HEK293T (cell line): ENCODE measurements around the gene ACADL.

Source experiments
- CTCF ChIA-PET: fragments of 350-600 bp; formaldehyde crosslinking; extraction: SDS; loops from one replicate; lab custom pipeline; 2021; ENCODE audit warnings: antibody characterized with exemption, inconsistent platforms; lab: Yijun Ruan, JAX
- POLR2A ChIA-PET: fragments of 350-600 bp; formaldehyde crosslinking; extraction: SDS; loops from one replicate; lab custom pipeline; 2020; ENCODE audit warnings: antibody characterized with exemption, inconsistent platforms; lab: Yijun Ruan, JAX
- DNase-seq: peaks from one replicate; pipeline ENCODE4 v3.0.0; 2012; ENCODE audit warnings: mixed read lengths; ENCODE audit errors: extremely low spot score
- ARNT ChIP-seq: fragments of 450-650 bp; IDR thresholded peaks from 2 replicates; pipeline ENCODE4 v1.6.1; 2017; ENCODE audit warnings: mild to moderate bottlenecking
- BHLHE40 ChIP-seq: fragments of 450-650 bp; IDR thresholded peaks from 2 replicates; pipeline ENCODE4 v1.6.1; 2016; ENCODE audit warnings: mild to moderate bottlenecking, moderate library complexity, borderline replicate concordance
- CTBP1 ChIP-seq: fragments of 450-650 bp; IDR thresholded peaks from 2 replicates; pipeline ENCODE4 v1.6.1; 2016; ENCODE audit warnings: borderline replicate concordance
- ELF4 ChIP-seq: fragments of 450-650 bp; IDR thresholded peaks from 2 replicates; pipeline ENCODE4 v1.6.1; 2017; ENCODE audit warnings: antibody characterized with exemption
- FOXA1 ChIP-seq: fragments of 450-650 bp; IDR thresholded peaks from 2 replicates; pipeline ENCODE4 v1.6.1; 2016; ENCODE audit warnings: mild to moderate bottlenecking
- FOXK2 ChIP-seq: fragments of 450-650 bp; IDR thresholded peaks from 2 replicates; pipeline ENCODE4 v1.6.1; 2016; ENCODE audit warnings: mild to moderate bottlenecking
- FOXM1 ChIP-seq: fragments of 450-650 bp; IDR thresholded peaks from 2 replicates; pipeline ENCODE4 v1.6.1; 2017; ENCODE audit warnings: mild to moderate bottlenecking, borderline replicate concordance
- HDGF ChIP-seq: fragments of 450-650 bp; IDR thresholded peaks from 2 replicates; pipeline ENCODE4 v1.6.1; 2017; ENCODE audit warnings: antibody characterized with exemption, borderline replicate concordance
- L3MBTL2 ChIP-seq: fragments of 450-650 bp; conservative IDR thresholded peaks from 2 replicates; pipeline ENCODE4 v1.6.1; 2016; ENCODE audit warnings: mild to moderate bottlenecking
- LEF1 ChIP-seq: fragments of 450-650 bp; IDR thresholded peaks from 2 replicates; pipeline ENCODE4 v1.6.1; 2017; ENCODE audit warnings: mild to moderate bottlenecking, borderline replicate concordance
- NFRKB ChIP-seq: fragments of 450-650 bp; IDR thresholded peaks from 2 replicates; pipeline ENCODE4 v1.6.1; 2016; ENCODE audit warnings: mild to moderate bottlenecking, moderate library complexity
- PKNOX1 ChIP-seq: fragments of 450-650 bp; IDR thresholded peaks from 2 replicates; pipeline ENCODE4 v1.6.1; 2016
- SP1 ChIP-seq: fragments of 450-650 bp; IDR thresholded peaks from 2 replicates; pipeline ENCODE4 v1.6.1; 2017
- SUZ12 ChIP-seq: fragments of 450-650 bp; IDR thresholded peaks from 2 replicates; pipeline ENCODE4 v1.6.1; 2016; ENCODE audit warnings: mild to moderate bottlenecking
- TARDBP ChIP-seq: fragments of 450-650 bp; IDR thresholded peaks from 2 replicates; pipeline ENCODE4 v1.6.1; 2016
- ZNF384 ChIP-seq: fragments of 450-650 bp; IDR thresholded peaks from 2 replicates; pipeline ENCODE4 v1.6.1; 2016

ACADL gene

GRCh38 chr2:210224941-210225672 lies at the start of gene ACADL:
TSS of gene ACADL (minus strand) at chr2:210225447. CDS start at chr2:210225263, 184 bp downstream.
- DNase-seq, result peak; percentile 67
- POLR2A ChIA-PET, result no interaction called here
- TF ChIP-seq NFRKB, result no peak
- no peak for TF ChIP-seq PKNOX1
- TF ChIP-seq FOXK2, result no peak
- TF ChIP-seq L3MBTL2, result peak; percentile 51; the same call in 1 of the 2 replicates
- CTCF ChIA-PET, result interaction anchor here (0.6 kb wide), 1 partner anchor 174 kb away, joined by 3 read pairs; no protein-coding TSS in a partner anchor

GRCh38 chr2:210271300-210271699 lies 46.1 kb upstream of the ACADL start:
- TF ChIP-seq L3MBTL2 (no peak), FOXM1 (no peak), FOXK2 (no peak), ELF4 (no peak), FOXA1 (no peak), PKNOX1 (no peak), HDGF (no peak), CTBP1 (no peak), BHLHE40 (no peak), ARNT (no peak), SP1 (no peak), NFRKB (no peak), ZNF384 (no peak), LEF1 (no peak), TARDBP (no peak), SUZ12 (no peak)
- ChIA-PET CTCF (interaction anchor here (0.7 kb wide), 1 partner anchor 29 kb away, joined by 3 read pairs; no protein-coding TSS in a partner anchor), POLR2A (no interaction called here)
- DNase-seq, result no peak

GRCh38 chr2:210269148-210269547 lies 43.9 kb upstream of the ACADL start:
- ChIA-PET POLR2A (no interaction called here), CTCF (no interaction called here)

GRCh38 chr2:210268281-210268680 lies 43.0 kb upstream of the ACADL start:
- TF ChIP-seq SUZ12 (no peak), TARDBP (no peak), NFRKB (no peak), ARNT (no peak), CTBP1 (no peak), FOXA1 (no peak), FOXM1 (no peak), PKNOX1 (no peak), ZNF384 (no peak), SP1 (no peak), LEF1 (no peak), HDGF (no peak), L3MBTL2 (no peak), ELF4 (no peak), FOXK2 (no peak), BHLHE40 (no peak)
- DNase-seq, result no peak
- CTCF ChIA-PET, result no interaction called here

More at GRCh38 chr2:210269148-210269547, 43.9 kb upstream of the ACADL start:
- no peak for TF ChIP-seq ARNT
- TF ChIP-seq SP1, result no peak
- no peak for TF ChIP-seq L3MBTL2
- no peak for TF ChIP-seq HDGF
- no peak for TF ChIP-seq ZNF384
- no peak for TF ChIP-seq FOXA1
- TF ChIP-seq TARDBP, result no peak
- no peak for TF ChIP-seq NFRKB
- TF ChIP-seq SUZ12, result no peak
- no peak for TF ChIP-seq FOXM1
- TF ChIP-seq ELF4, result no peak
- TF ChIP-seq CTBP1, result no peak
- TF ChIP-seq BHLHE40, result no peak
- TF ChIP-seq PKNOX1, result no peak
- no peak for TF ChIP-seq FOXK2
- no peak for TF ChIP-seq LEF1
- DNase-seq, result no peak

GRCh38 chr2:210267698-210268097 lies 42.5 kb upstream of the ACADL start:
- CTCF ChIA-PET, result no interaction called here
- no peak for TF ChIP-seq ZNF384
- TF ChIP-seq TARDBP, result no peak
- TF ChIP-seq FOXA1, result no peak
- TF ChIP-seq SP1, result no peak
- no peak for TF ChIP-seq LEF1
- TF ChIP-seq SUZ12, result no peak
- TF ChIP-seq ELF4, result no peak
- no peak for TF ChIP-seq HDGF
- POLR2A ChIA-PET, result no interaction called here
- DNase-seq, result no peak

More at GRCh38 chr2:210268281-210268680, 43.0 kb upstream of the ACADL start:
- POLR2A ChIA-PET, result no interaction called here
